GM18858 (cell line): Measurements from ENCODE around the gene MTO1.
"Not testable (repeated sequence)": the region's sequence is repeated elsewhere in the genome, so short reads cannot be mapped to it uniquely, and the experiment has no call there.

Experiments used
- ATAC-seq: cut with Tn5 transposase; IDR thresholded peaks from one replicate; pipeline ENCODE4 v1.9.1; 2021; ENCODE audit not compliant: unreplicated experiment

Gene MTO1

GRCh38 chr6:73503027-73503772, 41.7 kb downstream of the MTO1 start:
- no peak for ATAC-seq

DNA sequence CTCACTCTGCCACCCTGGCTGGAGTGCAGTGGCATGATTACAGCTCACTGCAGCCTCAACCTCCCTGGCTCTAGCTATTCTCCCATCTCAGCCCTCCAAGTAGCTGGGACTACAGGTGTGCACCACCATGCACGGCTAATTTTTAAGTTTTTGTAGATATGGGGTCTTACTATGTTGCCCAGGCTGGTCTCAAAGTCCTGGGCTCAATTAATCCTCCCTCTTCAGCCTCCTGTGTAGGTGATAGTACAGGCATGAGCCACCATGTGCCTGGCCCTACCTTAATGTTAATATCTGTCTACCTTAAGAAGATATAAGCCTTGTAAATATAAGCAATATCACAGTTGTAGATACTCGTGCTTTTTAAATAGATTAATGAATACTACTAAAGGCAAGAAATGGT, 42.6 kb downstream of the MTO1 start:
- ATAC-seq = no peak

DNA sequence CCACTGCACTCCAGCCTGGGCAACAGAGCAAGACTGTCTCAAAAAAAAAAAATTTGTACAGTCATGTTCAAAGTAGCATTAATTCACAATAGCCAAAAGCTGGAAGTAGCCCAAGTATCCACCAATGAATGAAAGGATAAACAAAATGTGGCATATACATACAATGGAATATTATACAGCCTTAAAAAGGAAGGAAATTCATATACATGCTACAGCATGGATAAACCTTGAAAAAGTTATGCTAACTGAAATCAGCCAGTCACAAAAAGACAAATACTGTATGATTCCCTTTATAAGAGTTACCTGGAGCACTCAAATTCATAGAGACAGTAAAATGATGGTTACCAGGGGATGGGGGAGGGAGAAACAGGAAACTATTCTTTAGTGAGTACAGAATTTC, 43.6 kb downstream of the MTO1 start:
- no peak for ATAC-seq

DNA sequence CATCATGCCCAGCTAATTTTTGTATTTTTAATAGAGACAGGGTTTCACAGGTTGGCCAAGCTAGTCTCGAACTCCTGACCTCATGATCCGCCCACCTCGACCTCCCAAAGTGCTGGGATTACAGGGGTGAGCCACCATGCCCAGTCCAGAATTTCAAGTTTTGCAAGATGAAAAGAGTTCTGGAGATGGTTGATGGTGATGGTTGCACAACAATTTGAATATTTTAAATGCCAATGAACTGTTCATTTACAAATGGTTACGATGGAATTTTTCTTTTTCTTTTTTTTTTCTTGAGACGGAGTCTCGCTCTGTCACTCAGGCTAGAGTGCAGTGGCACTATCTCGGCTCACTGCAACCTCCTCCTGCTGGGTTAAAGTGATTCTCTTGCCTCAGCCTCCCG, 44.2 kb downstream of the MTO1 start:
- ATAC-seq = not testable (repeated sequence)

DNA sequence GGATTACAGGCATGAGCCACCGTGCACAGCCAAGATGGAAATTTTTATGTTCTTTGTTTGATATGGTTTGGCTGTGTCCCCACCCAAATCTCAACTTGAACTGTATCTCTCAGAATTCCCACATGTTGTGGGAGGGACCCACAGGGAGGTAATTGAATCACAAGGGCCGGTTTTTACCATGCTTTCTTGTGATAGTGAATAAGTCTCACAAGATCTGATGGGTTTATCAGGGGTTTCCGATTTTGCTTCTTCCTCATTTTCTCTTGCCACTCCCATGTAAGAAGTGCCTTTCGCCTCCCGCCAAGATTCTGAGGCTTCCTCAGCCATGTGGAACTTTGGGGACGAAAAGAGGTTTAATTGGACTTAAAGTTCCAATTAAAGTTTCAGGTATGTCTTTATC, 44.7 kb downstream of the MTO1 start:
- no peak for ATAC-seq

DNA sequence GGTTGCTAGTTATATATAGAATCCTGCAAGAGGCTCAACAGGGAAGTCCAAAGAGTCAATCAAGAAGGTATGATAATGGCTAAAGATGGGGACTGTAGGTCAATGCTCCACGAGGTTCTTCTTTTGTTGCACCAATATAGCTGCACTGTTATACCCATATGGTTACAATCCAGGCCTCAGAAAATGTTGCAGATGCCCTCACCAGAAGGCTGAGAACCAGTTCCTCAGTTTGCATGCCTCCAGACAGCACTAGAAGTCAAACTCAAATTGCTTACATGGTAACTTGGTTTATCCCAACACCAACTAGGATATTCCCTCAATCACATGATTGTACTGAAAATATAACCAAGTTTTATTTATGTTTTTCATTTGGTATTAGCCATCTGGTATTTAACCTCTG, 47.2 kb downstream of the MTO1 start:
- ATAC-seq = no peak

GRCh38 chr6:73509851-73510250, 48.3 kb downstream of the MTO1 start:
- ATAC-seq = no peak

DNA sequence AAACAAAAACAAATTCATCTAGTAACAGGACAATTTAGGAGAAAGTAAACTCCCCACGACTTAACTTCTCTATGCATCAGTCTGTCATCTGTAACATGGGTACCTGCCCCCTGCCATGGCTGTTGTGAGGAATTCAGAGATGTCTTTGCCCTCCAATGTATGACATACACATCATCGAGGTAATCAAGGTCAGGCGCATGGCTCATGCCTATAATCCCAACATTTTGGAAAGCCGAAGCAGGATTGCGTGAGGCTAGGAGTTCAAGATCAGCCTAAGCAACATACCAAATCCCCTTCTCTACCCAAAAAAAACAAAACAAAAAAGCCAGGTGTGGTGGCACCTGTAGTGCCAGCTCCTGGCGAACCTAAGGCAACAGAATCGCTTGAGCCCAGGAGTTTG, 50.3 kb downstream of the MTO1 start:
- no peak for ATAC-seq

DNA sequence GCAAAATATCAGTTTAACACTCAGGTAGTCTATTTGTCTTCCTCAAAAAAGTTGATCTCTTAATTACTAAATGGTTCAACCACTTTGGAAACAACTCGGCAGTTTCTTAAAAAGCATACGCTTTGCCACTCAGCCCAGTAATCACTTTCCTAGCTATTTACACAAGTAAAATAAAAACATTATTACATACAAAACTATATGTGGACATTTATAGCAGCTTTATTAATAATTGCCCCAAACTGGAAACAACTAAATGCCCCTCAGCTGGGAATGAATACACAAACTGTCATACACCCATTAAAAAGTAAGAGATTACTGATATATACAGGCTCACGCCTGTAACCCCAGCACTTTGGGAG, 51.9 kb downstream of the MTO1 start:
- no peak for ATAC-seq

DNA sequence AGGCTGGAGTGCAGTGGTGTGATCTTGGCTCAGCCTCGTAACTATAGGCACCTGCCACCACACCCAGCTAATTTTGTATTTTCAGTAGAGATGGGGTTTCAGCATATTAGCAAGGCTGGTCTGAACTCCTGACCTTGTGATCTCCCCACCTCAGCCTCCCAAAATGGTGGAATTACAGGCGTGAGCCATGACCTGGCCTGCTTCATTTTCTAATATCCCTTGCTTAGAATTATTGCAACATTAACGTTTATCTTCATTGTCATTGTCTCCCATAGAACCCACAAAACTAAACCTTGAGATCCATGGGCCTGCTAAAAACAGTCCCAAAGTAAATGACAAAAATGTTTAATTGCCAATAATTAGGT, 53.2 kb downstream of the MTO1 start:
- ATAC-seq = no peak

- ATAC-seq = peak; percentile 32
Observed at GRCh38 chr6:73515204-73515655, 53.7 kb downstream of the MTO1 start.

- no peak for ATAC-seq
Observed at GRCh38 chr6:73516514-73517489, 55.3 kb downstream of the MTO1 start.

DNA sequence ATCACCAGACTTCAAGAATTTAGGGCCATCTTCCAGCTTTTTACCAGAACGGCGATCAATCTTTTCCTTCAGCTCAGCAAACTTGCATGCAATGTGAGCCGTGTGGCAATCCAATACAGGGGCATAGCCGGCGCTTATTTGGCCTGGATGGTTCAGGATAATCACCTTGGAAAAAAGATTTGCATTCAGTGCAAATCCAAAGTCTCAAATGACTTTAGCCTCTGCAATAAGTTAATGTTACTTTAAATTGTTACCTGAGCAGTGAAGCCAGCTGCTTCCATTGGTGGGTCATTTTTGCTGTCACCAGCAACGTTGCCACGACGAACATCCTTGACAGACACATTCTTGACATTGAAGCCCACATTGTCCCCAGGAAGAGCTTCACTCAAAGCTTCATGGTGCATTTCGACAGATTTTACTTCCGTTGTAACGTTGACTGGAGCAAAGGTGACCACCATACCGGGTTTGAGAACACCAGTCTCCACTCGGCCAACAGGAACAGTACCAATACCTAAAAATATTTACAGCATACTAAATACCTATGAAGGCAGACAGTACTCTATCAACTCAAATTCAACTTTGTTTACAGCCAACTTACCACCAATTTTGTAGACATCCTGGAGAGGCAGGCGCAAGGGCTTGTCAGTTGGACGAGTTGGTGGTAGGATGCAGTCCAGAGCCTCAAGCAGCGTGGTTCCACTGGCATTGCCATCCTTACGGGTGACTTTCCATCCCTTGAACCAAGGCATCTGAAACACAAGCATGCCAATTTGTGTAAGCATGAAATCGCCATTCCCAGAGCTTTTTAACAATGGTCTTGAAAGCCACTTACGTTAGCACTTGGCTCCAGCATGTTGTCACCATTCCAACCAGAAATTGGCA, 56.8 kb downstream of the MTO1 start:
- ATAC-seq = not testable (repeated sequence)

DNA sequence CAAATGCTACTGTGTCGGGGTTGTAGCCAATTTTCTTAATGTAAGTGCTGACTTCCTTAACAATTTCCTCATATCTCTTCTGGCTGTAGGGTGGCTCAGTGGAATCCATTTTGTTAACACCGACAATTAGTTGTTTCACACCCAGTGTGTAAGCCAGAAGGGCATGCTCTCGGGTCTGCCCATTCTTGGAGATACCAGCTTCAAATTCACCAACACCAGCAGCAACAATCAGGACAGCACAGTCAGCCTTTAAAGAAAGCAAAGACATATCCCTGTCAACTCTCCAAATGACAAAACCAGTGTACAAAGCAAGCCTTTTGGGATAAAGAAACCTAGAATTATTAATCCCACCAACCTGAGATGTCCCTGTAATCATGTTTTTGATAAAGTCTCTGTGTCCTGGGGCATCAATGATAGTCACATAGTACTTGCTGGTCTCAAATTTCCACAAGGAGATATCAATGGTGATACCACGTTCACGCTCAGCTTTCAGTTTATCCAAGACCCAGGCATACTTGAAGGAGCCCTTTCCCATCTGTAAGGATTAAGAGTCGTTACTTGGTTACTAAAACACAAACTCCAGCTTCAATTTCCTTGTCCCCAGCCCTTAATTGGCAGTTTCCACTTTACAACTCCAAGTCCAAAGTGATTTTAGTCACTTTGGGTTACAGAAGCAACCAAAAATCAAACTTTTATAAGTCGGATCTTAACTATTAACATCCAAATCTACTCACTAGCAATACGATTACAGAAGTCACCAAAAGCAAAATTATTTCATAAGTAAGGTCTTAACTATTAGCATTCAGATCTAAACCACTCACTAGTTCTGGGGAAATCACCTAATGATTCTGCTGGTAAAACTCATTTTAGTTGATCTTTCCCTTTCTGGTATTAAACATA, 57.7 kb downstream of the MTO1 start:
- not testable (repeated sequence) for ATAC-seq

- ATAC-seq = no peak
Observed at GRCh38 chr6:73519926-73520687, 58.6 kb downstream of the MTO1 start.

GRCh38 chr6:73520688-73521350, 59.3 kb downstream of the MTO1 start, which contains the start of gene EEF1A1:
EEF1A1 (minus strand) TSS chr6:73521032; CDS start chr6:73520026, 1,006 bp downstream.
- peak; percentile 40 for ATAC-seq

- ATAC-seq = peak; percentile 20
Observed at GRCh38 chr6:73521351-73521985, 59.9 kb downstream of the MTO1 start.

GRCh38 chr6:73523434-73524123, 62.0 kb downstream of the MTO1 start:
- peak; percentile 52 for ATAC-seq
